ENCODE measurements around the gene NOS1AP. TPM values are rescaled to one million over a fixed set of nuclear protein-coding genes. Genes with fewer than 3 reads are reported as not detected.

Gene NOS1AP
- total RNA-seq, 1 experiment from 2014 or later, result 5.3 TPM

DNA sequence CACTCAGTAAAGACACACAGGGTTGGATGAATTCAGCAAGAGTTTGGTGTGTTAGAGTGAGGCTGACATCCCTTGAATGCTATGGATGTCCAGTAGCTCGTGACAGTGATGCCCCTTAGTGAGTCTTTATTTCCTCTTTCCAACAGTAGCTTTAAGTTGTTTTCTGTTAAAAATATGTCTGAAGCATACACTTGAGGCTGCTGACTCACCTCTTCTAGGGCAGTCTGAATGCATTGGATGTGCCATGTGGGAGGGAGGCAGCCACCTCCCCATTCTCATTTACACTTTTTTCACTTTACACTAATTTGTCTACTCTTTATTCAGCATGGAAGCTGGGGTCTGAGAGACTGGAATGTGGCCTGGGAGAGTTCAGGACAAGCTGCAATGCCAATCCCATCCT, 17.6 kb downstream of the NOS1AP start:
- H3K4me1 ChIP-seq (ENCODE audit: control insufficient read depth in 1 of 2, insufficient read depth in 2 of 2, low read length in 2 of 2), result peaks cover 21% of the 10 kb centered on the region in 2 experiments
- H3K27ac ChIP-seq (ENCODE audit: low read depth, low read length), result no peak overlapping the region
- no peaks in the 10 kb centered on the region for H4K20me1 ChIP-seq (ENCODE audit: insufficient read depth)
- ATAC-seq (no peak), DNase-seq (ENCODE audit: low read depth, low spot score) (no peak)
- BruUV-seq (replicated peaks), result no TSS peak
- H3K4me3 ChIP-seq (replicated peaks in 1 of 2; ENCODE audit: low read depth in 1 of 2, low read length in 2 of 2), result no peak overlapping the region
- TF ChIP-seq SRF (IDR thresholded peaks at IDR 0.05; ENCODE audit: low read depth), result no peak
- TF ChIP-seq RAD21 (IDR thresholded peaks at IDR 0.05; ENCODE audit: low read depth), result no peak
- no peak for TF ChIP-seq ELF1 (IDR thresholded peaks at IDR 0.05; ENCODE audit: borderline replicate concordance, low read depth)
- no peak for TF ChIP-seq TCF7L2 (IDR thresholded peaks at IDR 0.05; ENCODE audit: borderline replicate concordance, extremely low read depth, insufficient read depth, insufficient read length)
- TF ChIP-seq, protein P1, sequence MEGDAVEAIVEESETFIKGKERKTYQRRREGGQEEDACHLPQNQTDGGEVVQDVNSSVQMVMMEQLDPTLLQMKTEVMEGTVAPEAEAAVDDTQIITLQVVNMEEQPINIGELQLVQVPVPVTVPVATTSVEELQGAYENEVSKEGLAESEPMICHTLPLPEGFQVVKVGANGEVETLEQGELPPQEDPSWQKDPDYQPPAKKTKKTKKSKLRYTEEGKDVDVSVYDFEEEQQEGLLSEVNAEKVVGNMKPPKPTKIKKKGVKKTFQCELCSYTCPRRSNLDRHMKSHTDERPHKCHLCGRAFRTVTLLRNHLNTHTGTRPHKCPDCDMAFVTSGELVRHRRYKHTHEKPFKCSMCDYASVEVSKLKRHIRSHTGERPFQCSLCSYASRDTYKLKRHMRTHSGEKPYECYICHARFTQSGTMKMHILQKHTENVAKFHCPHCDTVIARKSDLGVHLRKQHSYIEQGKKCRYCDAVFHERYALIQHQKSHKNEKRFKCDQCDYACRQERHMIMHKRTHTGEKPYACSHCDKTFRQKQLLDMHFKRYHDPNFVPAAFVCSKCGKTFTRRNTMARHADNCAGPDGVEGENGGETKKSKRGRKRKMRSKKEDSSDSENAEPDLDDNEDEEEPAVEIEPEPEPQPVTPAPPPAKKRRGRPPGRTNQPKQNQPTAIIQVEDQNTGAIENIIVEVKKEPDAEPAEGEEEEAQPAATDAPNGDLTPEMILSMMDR (IDR thresholded peaks at IDR 0.05 in 2 of 3, conservative IDR thresholded peaks at IDR 0.05 in 1 of 3; ENCODE audit: borderline replicate concordance in 1 of 3, insufficient read depth in 1 of 3, low read depth in 2 of 3, low read length in 2 of 3), result no peak
- no peak for TF ChIP-seq YY1 (IDR thresholded peaks at IDR 0.05; ENCODE audit: extremely low read depth, insufficient replicate concordance, low read depth, low read length)
- TF ChIP-seq REST (IDR thresholded peaks at IDR 0.05; ENCODE audit: low read depth), result no peak
- no peak for TF ChIP-seq JUND (IDR thresholded peaks at IDR 0.05)
- TF ChIP-seq, protein P2, sequence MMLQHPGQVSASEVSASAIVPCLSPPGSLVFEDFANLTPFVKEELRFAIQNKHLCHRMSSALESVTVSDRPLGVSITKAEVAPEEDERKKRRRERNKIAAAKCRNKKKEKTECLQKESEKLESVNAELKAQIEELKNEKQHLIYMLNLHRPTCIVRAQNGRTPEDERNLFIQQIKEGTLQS (IDR thresholded peaks at IDR 0.05), result no peak
- no peak for TF ChIP-seq EZH2phosphoT487 (IDR thresholded peaks at IDR 0.05; ENCODE audit: borderline replicate concordance)
- TF ChIP-seq SIN3A (IDR thresholded peaks at IDR 0.05; ENCODE audit: low read depth), result no peak
- TF ChIP-seq SP1 (IDR thresholded peaks at IDR 0.05; ENCODE audit: low read depth), result no peak
- TF ChIP-seq CBX3 (IDR thresholded peaks at IDR 0.05; ENCODE audit: low read depth), result no peak
- no peak for TF ChIP-seq FOSL1 (IDR thresholded peaks at IDR 0.05; ENCODE audit: low read depth)
- no peak overlapping the region for H2AFZ ChIP-seq (ENCODE audit: low read depth, low read length, poor library complexity, severe bottlenecking)
- no peak overlapping the region for H3K4me2 ChIP-seq (ENCODE audit: low read length)
- RAD21 ChIA-PET (ENCODE audit: low non-redundant PET in 1 of 2, low total read pairs in 2 of 2, uncharacterized antibody in 2 of 2, unreplicated experiment in 2 of 2), result no interaction called here
- H3K9me2 ChIP-seq (ENCODE audit: insufficient read depth), result no peaks in the 10 kb centered on the region
- H3K27me3 ChIP-seq (ENCODE audit: insufficient read depth, low read length), result no peaks in the 10 kb centered on the region
- CTCF ChIA-PET, result no interaction called here
- POLR2A ChIA-PET, result no interaction called here
- H3K79me2 ChIP-seq (ENCODE audit: insufficient read depth, low read length), result no peaks in the 10 kb centered on the region
- H3K9ac ChIP-seq (ENCODE audit: low read length), result no peak overlapping the region
- intact Hi-C loops (cut with micrococcal nuclease), result no loop called here
- no peaks in the 10 kb centered on the region for H3K36me3 ChIP-seq (ENCODE audit: control insufficient read depth in 1 of 2, insufficient read depth in 2 of 2, low read length in 2 of 2)
- no peaks in the 10 kb centered on the region for H3K9me3 ChIP-seq (ENCODE audit: control insufficient read depth in 1 of 2, insufficient read depth in 1 of 2, low read depth in 1 of 2, low read length in 2 of 2)
